PFSK-1 (cell line): ENCODE measurements around the gene TNNI3.
A peak's percentile ranks its signal among the peaks of the same experiment; 100 is the strongest.

ENCODE experiments used
- FOXP2 ChIP-seq: optimal IDR thresholded peaks from 2 replicates; pipeline ENCODE3; 2011; ENCODE audit warnings: borderline replicate concordance, control low read depth, inconsistent platforms; ENCODE audit not compliant: insufficient read depth; ENCODE audit errors: extremely low read length, extremely low read depth
- POLR2AphosphoS5 ChIP-seq: IDR thresholded peaks from 2 replicates; pipeline ENCODE4 v1.6.1; 2012; ENCODE audit warnings: low read depth, mild to moderate bottlenecking, control low read depth, low read length, moderate library complexity
- REST ChIP-seq, 2 experiments: IDR thresholded peaks; 2 replicates each; pipeline versions ENCODE4 v1.6.1 to v1.8.0; 2011 to 2012; ENCODE audit warnings: low read depth in 2 of 2, low read length in 2 of 2, control low read depth in 1 of 2, inconsistent platforms in 1 of 2, mild to moderate bottlenecking in 1 of 2, moderate library complexity in 1 of 2; ENCODE audit not compliant: insufficient read depth in 1 of 2
- SIN3A ChIP-seq: IDR thresholded peaks from 2 replicates; pipeline ENCODE4 v1.6.1; 2012; ENCODE audit warnings: mild to moderate bottlenecking, low read length, moderate library complexity, borderline replicate concordance; ENCODE audit not compliant: insufficient read depth
- TAF1 ChIP-seq: IDR thresholded peaks from 2 replicates; pipeline ENCODE4 v1.6.1; 2012; ENCODE audit warnings: low read length, control low read depth, borderline replicate concordance; ENCODE audit not compliant: insufficient read depth

TNNI3 gene

GRCh38 chr19:55116859-55117662 is 40.5 kb downstream of the TNNI3 start, which contains the start of gene PPP1R12C:
Gene PPP1R12C, minus strand, starts transcription at chr19:55117637. Its CDS starts 94 bp downstream, at chr19:55117543.
- no peak for TF ChIP-seq POLR2AphosphoS5
- TF ChIP-seq REST (IDR thresholded peaks at IDR 0.05; ENCODE audit: insufficient read depth in 1 of 2, low read depth in 2 of 2, low read length in 2 of 2) = no peak
- TF ChIP-seq FOXP2 = no peak
- no peak for TF ChIP-seq SIN3A
- no peak for TF ChIP-seq TAF1

DNA sequence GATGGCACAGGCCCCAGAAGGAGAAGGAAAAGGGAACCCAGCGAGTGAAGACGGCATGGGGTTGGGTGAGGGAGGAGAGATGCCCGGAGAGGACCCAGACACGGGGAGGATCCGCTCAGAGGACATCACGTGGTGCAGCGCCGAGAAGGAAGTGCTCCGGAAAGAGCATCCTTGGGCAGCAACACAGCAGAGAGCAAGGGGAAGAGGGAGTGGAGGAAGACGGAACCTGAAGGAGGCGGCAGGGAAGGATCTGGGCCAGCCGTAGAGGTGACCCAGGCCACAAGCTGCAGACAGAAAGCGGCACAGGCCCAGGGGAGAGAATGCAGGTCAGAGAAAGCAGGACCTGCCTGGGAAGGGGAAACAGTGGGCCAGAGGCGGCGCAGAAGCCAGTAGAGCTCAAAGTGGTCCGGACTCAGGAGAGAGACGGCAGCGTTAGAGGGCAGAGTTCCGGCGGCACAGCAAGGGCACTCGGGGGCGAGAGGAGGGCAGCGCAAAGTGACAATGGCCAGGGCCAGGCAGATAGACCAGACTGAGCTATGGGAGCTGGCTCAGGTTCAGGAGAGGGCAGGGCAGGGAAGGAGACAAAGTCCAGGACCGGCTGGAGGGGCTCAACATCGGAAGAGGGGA is 41.2 kb downstream of the TNNI3 start:
- peak; percentile 29; the same call in 1 of the 2 replicates for TF ChIP-seq POLR2AphosphoS5
- TF ChIP-seq FOXP2 = no peak
- TF ChIP-seq REST (IDR thresholded peaks at IDR 0.05; ENCODE audit: insufficient read depth in 1 of 2, low read depth in 2 of 2, low read length in 2 of 2) = no peak
- TF ChIP-seq SIN3A = peak; percentile 78; the same call in 1 of the 2 replicates
- no peak; the same call in 1 of the 2 replicates for TF ChIP-seq TAF1

DNA sequence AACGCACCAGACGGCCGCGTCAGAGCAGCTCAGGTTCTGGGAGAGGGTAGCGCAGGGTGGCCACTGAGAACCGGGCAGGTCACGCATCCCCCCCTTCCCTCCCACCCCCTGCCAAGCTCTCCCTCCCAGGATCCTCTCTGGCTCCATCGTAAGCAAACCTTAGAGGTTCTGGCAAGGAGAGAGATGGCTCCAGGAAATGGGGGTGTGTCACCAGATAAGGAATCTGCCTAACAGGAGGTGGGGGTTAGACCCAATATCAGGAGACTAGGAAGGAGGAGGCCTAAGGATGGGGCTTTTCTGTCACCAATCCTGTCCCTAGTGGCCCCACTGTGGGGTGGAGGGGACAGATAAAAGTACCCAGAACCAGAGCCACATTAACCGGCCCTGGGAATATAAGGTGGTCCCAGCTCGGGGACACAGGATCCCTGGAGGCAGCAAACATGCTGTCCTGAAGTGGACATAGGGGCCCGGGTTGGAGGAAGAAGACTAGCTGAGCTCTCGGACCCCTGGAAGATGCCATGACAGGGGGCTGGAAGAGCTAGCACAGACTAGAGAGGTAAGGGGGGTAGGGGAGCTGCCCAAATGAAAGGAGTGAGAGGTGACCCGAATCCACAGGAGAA is 42.0 kb downstream of the TNNI3 start:
- no peak for TF ChIP-seq POLR2AphosphoS5
- TF ChIP-seq SIN3A = no peak
- no peak for TF ChIP-seq TAF1
- TF ChIP-seq REST (IDR thresholded peaks at IDR 0.05; ENCODE audit: insufficient read depth in 1 of 2, low read depth in 2 of 2, low read length in 2 of 2) = no peak
- TF ChIP-seq FOXP2 = no peak

GRCh38 chr19:55114566-55115145 is 42.9 kb downstream of the TNNI3 start:
- no peak for TF ChIP-seq FOXP2
- no peak for TF ChIP-seq TAF1
- TF ChIP-seq REST (IDR thresholded peaks at IDR 0.05; ENCODE audit: insufficient read depth in 1 of 2, low read depth in 2 of 2, low read length in 2 of 2) = no peak
- no peak for TF ChIP-seq SIN3A
- TF ChIP-seq POLR2AphosphoS5 = no peak
